Lower lobe of right lung (tissue), 2 donors: ENCODE data around the gene ETV6. TPM values are rescaled to one million over a fixed set of nuclear protein-coding genes. Genes with fewer than 3 reads are reported as not detected.
A peak's percentile ranks its signal among the peaks of the same experiment; 100 is the strongest.

Experiments used
- ATAC-seq, 2 donors: fragments of 200-7000 bp; cut with Tn5 transposase; one replicate each; pipeline ENCODE4 v1.9.1; 2020 to 2022; ENCODE audit warnings: mild to moderate bottlenecking in 2 of 2, moderate library complexity in 2 of 2
- DNase-seq: peaks from one replicate; pipeline ENCODE4 v3.0.0-alpha.2; 2020
- H3K27ac ChIP-seq: fragments of 200-600 bp; one replicate; pipeline ENCODE4 v1.8.0; 2022
- H3K27me3 ChIP-seq: fragments of 200-600 bp; one replicate; pipeline ENCODE4 v1.8.0; 2022; ENCODE audit warnings: low read depth
- H3K36me3 ChIP-seq: fragments of 200-600 bp; one replicate; pipeline ENCODE4 v1.8.0; 2022; ENCODE audit warnings: mild to moderate bottlenecking
- H3K4me1 ChIP-seq: fragments of 200-600 bp; one replicate; pipeline ENCODE4 v1.8.0; 2022
- H3K4me3 ChIP-seq: fragments of 200-600 bp; one replicate; pipeline ENCODE4 v1.8.0; 2022; ENCODE audit warnings: mild to moderate bottlenecking
- H3K9me3 ChIP-seq: fragments of 200-600 bp; one replicate; pipeline ENCODE4 v1.8.0; 2022
- intact Hi-C: fragments of 100-400 bp; cut with DNase I; formaldehyde crosslinking; loops from one replicate; pipeline ENCODE4 v1.11.0; 2022
- total RNA-seq: library from RNA; stranded (reverse); fragmentation: NEBNext Ultra II Directional; extraction: Animal tissue kit (Norgen Biotek cat#: 25700); gene quantifications from one replicate; pipeline ENCODE4 v1.2.1, GENCODE V29; 2021
- TF ChIP-seq, protein P1 (sequence below): fragments of 200-600 bp; IDR thresholded peaks from one replicate; pipeline ENCODE4 v1.8.0; 2022; ENCODE audit warnings: antibody characterized with exemption, mild to moderate bottlenecking
- donor health status: DM: no; HTN: yes; CAD: no; lungs with severe emphysema.

Gene ETV6
- total RNA-seq, 1 donor from 2014 or later: 48.4 TPM

DNA sequence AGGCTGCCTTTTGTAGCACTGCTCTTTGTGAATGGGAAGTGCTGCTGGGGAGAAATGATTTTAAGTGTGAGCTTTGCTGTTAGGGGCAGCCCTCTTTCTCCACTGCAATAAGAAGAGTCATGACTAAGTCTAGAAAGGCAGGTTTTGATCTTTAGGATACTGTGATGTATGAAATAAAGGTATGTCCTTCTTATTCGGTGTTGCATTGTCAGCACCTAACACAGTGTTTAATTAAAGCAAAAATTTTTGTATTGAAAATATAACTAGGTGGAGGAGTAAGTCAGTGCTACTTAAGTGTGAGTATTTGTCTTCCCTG is 81.5 kb downstream of the ETV6 start:
- DNase-seq: no peak
- no peak for ATAC-seq
- Histone ChIP-seq H3K27me3 (no peaks in the 10 kb centered on the region), H3K27ac (peak overlapping the region; percentile 68), H3K4me3 (no peak overlapping the region), H3K9me3 (no peaks in the 10 kb centered on the region), H3K36me3 (no peaks in the 10 kb centered on the region), H3K4me1 (peaks cover 61% of the 10 kb centered on the region)
- intact Hi-C loops: no loop called here
- TF ChIP-seq, protein P1, sequence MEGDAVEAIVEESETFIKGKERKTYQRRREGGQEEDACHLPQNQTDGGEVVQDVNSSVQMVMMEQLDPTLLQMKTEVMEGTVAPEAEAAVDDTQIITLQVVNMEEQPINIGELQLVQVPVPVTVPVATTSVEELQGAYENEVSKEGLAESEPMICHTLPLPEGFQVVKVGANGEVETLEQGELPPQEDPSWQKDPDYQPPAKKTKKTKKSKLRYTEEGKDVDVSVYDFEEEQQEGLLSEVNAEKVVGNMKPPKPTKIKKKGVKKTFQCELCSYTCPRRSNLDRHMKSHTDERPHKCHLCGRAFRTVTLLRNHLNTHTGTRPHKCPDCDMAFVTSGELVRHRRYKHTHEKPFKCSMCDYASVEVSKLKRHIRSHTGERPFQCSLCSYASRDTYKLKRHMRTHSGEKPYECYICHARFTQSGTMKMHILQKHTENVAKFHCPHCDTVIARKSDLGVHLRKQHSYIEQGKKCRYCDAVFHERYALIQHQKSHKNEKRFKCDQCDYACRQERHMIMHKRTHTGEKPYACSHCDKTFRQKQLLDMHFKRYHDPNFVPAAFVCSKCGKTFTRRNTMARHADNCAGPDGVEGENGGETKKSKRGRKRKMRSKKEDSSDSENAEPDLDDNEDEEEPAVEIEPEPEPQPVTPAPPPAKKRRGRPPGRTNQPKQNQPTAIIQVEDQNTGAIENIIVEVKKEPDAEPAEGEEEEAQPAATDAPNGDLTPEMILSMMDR: no peak

- DNase-seq: no peak
- Histone ChIP-seq H3K27me3 (no peaks in the 10 kb centered on the region), H3K4me3 (no peak overlapping the region), H3K9me3 (no peaks in the 10 kb centered on the region), H3K36me3 (no peaks in the 10 kb centered on the region), H3K27ac (peak overlapping the region; percentile 68), H3K4me1 (peaks cover 59% of the 10 kb centered on the region)
- intact Hi-C loops: no loop called here
- ATAC-seq: peak in 1 of 2 donors; percentile 28
- TF ChIP-seq, protein P1: no peak
Observed at GRCh38 chr12:11731455-11731854, 82.0 kb downstream of the ETV6 start.

DNA sequence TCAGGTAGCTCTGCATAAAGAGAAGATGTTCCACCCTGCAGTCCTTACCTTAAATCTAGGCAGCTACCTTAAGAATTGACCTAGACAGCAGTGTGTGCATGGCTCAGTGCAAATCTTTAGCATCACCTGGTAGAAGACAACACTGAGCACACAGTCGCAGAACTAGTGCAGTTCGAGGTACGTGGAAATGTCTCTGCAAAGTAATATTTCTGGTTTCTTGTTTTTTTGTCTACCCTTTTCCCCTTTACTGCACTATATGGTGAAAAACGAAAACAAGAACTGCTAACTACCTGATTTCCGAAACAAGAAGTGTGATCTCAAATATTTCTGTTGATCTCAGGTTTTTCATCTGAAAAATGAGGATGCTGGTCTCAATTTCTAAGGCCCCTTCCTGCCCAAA is 82.5 kb downstream of the ETV6 start:
- H3K27ac ChIP-seq: peak overlapping the region; percentile 68
- no peaks in the 10 kb centered on the region for H3K27me3 ChIP-seq
- H3K36me3 ChIP-seq: no peaks in the 10 kb centered on the region
- intact Hi-C loops: no loop called here
- ATAC-seq: no peak
- peaks cover 54% of the 10 kb centered on the region for H3K4me1 ChIP-seq
- TF ChIP-seq, protein P1: no peak
- H3K9me3 ChIP-seq: no peaks in the 10 kb centered on the region
- no peak overlapping the region for H3K4me3 ChIP-seq
- DNase-seq: no peak

- no peak for ATAC-seq
- no peak overlapping the region for H3K27ac ChIP-seq
- no peak overlapping the region for H3K4me3 ChIP-seq
- no peak for DNase-seq
- H3K36me3 ChIP-seq: no peaks in the 10 kb centered on the region
- H3K27me3 ChIP-seq: no peaks in the 10 kb centered on the region
- H3K4me1 ChIP-seq: peaks cover 53% of the 10 kb centered on the region
- H3K9me3 ChIP-seq: no peaks in the 10 kb centered on the region
- TF ChIP-seq, protein P1: no peak
- intact Hi-C loops: no loop called here
Observed at GRCh38 chr12:11732715-11733114, 83.2 kb downstream of the ETV6 start.

DNA sequence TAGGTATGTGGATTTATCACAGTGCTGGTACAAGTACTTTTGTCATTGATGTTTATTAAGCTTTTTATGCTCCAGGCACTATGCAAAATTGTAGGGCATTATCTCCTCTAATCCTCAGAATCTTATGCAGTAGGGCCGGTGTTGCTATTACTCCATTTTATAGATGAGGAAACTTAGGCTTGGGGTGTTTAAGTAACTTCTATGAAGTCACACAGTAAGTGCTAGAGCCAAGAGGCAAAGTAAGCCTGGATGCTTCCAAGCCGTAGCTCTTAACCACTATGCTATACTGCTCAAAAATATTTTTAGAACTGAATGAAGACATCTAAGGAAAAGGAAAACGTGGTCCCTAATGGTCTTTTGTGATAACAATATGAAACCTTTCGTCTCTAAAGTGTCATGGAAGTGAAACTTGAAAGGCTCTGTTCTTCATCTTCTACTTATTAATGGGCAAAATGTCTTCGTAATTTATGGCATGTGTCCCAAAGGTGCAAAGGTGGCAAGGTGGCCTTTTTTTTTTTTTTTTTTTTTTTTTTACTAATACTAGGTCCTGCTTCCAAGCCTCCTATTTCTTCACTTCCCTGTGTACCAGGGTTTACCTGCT is 85.2 kb downstream of the ETV6 start:
- Histone ChIP-seq H3K9me3 (no peaks in the 10 kb centered on the region), H3K4me3 (no peak overlapping the region), H3K27me3 (no peaks in the 10 kb centered on the region), H3K27ac (no peak overlapping the region), H3K4me1 (peaks cover 35% of the 10 kb centered on the region), H3K36me3 (no peaks in the 10 kb centered on the region)
- TF ChIP-seq, protein P1: no peak
- ATAC-seq: no peak
- DNase-seq: no peak
- intact Hi-C loops: no loop called here

DNA sequence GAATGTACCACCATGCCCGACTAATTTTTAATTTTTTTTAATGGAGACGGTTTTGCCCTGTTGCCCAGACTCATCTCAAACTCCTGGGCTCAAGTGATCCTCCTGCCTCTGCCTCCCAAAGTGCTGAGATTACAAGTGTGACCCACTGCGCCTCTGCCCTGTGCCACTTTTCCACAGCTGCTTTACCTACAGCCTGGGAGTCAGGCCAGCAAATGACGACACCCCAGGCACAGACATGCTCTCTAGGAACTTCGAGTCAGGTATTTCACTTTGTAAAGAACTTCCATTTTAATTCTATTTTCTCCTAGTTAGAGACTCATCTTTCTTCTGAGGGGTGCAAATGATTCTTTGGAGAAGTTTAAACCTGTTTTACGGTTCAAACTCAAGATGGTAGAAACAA is 89.0 kb downstream of the ETV6 start:
- Histone ChIP-seq H3K4me1 (peaks cover 17% of the 10 kb centered on the region), H3K9me3 (no peaks in the 10 kb centered on the region), H3K4me3 (no peak overlapping the region), H3K27ac (no peak overlapping the region), H3K36me3 (no peaks in the 10 kb centered on the region), H3K27me3 (no peaks in the 10 kb centered on the region)
- intact Hi-C loops: no loop called here
- ATAC-seq (no peak), DNase-seq (no peak)
- TF ChIP-seq, protein P1: no peak
